GM10847 (cell line): ENCODE data around the gene SYT6.

Experiments used
- POLR2A ChIP-seq: IDR thresholded peaks from 2 replicates; pipeline ENCODE4 v1.6.1; 2011; ENCODE audit not compliant: insufficient read length; ENCODE audit errors: extremely low read depth

The SYT6 gene

DNA sequence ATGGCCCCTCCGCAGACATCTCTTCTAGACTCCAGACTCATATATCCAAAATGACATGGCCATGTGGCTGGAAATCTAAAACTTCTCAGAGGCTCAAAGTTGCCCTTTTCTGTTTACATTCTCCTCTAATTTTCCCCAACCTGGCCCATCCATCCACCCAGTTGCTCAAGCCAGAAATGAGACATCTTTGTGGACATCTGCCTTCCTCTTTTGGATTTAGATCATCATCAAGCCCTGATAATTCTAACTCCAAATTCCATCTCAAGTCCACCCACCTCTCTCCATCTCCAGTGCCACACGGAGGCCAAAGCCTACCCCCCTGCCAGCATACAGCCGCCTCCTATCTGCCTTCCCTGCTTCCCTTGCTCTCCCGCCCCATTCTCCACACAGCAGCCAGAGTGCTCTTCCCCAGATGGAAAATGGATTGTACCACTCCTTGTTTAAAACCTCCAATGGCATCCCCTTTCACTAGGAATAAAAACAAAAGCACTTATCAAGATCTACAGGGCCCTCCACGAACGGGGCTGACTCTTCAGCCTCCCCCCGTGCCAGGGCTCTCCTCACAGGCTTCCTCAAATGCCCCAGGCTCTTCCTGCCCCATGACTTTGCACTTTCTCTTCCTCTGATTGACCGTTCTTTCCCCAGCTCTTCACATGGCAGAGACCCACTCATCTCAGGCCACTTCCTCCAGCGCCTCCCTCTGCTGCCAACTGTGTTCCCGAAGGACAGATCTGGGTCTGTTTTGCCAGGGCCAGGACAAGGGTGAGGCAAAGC lies 40.1 kb downstream of the SYT6 start:
- no peak for TF ChIP-seq POLR2A

DNA sequence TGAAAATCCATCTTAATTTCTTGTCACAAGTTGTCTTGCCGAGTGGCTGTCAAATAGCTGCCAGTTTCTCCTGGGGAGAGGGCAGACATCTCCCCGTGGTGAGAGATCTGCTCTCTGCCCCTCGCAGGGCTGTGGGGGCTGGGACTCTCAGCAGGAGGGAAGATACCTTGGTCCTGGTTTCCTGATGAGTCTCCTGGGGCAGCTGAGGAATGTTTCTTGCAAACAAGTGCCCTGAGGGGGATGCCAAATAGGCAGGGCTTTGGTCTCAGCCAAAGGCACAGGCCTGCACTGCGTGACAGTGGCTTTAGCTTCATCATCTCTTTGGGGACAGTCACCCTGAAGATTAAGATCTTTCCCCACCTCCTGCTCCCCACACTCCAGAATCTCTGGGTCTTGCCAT lies 40.9 kb downstream of the SYT6 start:
- no peak for TF ChIP-seq POLR2A

DNA sequence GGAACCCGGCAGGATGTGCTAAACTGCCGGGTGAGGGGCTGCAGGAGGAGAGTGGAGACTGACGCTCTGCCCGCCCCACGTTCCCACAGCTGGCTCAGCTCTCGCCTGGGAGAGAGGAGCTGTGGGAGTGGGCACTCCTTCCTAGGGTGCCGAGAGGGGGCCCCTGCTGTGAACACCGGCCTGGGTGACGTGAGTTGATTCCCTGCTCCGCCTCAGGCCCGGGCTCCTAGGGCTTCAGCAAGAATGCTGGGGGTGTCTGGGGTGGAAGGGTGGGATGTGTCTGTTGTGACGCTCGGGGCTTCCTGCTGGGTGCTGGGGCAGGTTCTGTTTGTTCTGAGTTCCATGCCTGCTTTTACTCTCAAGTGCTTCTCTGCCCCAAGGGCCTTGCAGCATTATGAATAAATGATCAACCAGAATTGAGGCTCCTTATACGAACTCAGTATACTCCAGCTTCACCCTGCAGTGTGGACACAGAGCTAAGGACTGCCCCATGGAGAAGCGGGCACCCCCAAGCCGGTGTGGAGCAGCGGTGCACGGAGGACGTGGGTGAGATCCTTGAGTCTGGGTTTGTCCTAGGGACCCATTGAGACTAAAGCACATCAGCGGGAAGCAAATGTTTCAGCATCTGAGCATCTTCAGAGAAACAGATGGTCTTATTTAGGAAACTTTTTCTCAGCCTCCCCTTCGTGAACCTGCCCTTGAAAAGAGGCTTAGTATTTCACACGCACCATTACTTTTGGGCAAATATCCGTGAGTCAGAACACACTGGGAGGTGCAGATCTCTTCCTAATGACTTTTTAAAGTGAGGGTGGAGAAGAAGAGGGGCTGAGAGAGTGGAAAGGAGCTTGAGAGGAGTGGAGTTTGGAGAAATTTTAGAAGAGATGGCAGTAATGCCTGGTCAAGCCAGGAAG lies 41.7 kb downstream of the SYT6 start:
- TF ChIP-seq POLR2A, result no peak

DNA sequence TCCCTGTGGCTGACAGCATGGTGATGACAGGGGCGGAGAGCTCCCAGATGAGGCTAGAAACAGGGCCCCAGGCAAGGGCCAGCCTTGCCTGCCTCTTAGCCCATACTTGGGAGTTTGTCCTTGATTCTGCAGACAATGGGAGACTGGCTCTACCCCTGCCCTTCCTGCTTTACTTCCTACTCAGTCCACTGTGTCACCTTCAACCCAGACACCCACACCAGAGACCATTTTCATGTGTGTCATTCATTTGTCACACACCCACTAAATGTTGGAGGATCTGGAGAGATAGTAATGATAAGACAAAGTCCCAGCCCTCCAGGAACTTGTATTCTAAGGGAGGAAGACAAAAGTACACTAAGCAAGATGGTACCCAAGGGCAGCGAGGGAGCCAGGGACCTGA lies 43.7 kb downstream of the SYT6 start:
- TF ChIP-seq POLR2A, result no peak

DNA sequence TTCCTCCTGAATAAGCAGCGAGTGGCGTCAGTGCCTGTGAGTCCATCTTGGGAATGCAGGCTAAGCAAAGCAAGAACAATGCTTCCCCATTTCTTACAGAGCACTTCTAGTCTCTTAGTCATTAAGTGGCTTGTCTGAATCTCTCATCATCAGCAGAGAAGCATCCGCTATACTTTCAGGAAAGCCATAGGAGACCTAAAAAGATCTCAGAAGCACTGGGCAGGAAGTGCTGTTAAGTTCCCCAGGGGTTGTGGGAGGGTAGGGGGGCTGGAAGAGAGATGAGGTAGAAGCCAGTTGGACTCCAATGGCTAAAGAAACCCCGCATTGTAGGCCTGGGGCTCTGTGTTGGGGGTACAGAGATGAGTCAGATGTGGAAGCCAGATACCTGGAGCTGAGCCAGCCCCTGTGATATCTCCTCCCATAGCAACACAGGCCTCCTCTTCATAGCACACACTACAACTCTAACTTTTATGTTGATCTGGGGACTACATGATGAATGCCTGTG lies 44.9 kb downstream of the SYT6 start:
- no peak for TF ChIP-seq POLR2A

DNA sequence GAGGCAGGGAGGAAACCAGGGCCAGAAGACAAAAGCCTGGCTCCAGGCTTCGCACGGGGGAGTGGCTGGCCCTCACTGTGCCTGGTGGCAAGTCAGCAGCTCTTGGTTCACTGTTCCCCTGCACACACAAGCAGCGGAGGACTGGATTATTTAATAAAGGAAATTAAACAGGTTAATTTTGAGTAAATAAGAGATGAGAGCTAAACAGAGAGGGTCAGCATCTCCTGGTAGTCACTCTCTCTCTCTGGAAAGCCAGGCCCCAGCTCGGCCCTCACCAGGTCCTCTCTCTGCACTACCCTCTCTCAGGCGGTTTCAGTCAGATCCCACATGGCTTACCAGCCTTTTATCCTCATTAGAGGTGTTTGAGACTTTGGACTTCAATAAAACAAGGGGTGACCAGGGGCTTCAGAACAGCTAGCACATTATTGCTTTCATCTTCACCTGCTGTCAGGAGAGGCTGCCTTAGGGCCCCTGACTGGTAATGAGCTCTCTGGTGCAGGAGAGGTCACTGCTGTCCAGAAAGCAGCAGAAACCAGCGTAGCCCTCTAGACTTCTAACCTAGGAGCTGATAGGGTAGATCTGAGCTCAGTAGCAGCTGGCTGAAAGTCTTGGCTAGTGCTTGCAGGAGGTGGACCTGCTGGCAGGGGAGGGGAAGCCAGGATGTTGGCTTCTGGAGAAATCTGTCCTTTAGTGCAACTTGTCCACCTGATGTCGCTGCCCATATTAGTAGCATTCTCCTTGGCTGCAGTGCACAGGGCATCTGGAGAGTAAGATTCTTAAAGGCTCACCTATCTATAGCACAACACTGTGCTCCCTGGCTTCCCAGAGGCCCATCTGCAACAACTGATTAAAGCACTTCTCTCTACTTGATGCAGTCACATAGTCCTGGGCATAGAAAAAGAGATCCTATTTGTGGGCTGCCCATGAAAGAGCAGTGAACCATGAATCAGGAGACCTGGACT lies 45.9 kb downstream of the SYT6 start:
- TF ChIP-seq POLR2A, result no peak

DNA sequence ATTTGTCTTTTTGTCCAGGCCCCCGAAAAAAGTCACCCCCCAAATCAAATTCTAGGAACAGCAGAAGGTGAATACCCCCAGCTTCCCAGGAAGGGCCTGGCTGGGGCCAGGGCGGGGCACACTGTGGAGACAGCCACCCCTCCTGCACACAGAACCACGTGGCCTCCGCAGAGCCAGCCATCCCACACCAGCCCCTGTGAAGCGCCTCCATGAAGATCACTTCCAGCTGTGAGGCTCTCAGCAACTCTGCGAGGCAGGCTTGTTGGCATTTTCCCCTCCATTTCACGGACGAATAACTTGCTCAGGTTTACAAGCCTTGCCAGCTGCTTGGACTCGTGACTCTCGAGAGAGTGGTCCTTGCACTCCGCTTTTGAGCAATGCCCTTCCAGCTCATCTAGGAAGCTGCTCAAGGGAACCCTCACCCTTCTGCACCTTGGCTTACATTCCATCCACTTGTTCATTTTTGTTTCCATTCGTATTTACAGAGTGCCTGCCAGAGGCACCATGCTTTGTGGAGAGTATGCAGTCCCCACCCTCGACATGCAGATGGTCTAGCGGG lies 48.2 kb downstream of the SYT6 start:
- TF ChIP-seq POLR2A, result no peak

DNA sequence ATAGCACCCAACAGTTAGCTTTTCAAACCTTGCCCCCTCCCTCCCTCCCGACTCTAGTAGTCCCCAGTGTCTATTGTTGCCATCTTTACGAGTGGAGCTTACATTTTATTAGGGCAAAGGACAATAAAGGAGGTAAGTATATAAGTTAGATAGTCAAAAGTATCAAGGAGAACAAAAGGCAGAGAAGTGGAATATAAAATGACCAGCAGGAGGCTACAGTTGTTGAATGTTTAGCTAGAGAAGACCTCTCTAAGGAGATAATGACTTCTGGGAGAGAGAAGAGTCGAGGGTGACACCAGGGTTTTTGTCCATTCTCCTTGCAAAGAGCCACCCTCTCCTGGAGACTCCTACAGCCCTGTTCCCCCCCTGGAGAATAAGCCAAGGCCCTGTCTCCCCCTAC lies 48.7 kb downstream of the SYT6 start:
- no peak for TF ChIP-seq POLR2A

DNA sequence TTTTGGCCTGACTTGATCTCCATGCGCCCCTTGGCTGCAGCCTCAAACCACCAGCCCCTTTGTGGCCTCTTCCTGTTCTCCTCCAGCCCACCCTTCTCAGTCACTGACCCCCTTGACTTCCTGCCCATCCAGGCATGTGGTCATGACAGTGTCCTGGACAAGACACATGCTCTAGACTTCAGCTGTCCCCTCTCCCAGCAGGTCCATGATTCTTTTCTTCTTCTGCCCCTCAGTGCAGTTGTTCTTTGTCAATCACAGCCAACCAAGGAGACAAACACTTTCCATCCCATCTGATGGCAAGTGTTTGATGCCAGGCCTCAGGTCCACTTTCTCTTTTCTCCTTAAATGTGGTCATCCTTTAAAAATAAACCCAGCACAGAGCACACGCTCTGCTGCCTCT lies 49.7 kb downstream of the SYT6 start:
- no peak for TF ChIP-seq POLR2A

DNA sequence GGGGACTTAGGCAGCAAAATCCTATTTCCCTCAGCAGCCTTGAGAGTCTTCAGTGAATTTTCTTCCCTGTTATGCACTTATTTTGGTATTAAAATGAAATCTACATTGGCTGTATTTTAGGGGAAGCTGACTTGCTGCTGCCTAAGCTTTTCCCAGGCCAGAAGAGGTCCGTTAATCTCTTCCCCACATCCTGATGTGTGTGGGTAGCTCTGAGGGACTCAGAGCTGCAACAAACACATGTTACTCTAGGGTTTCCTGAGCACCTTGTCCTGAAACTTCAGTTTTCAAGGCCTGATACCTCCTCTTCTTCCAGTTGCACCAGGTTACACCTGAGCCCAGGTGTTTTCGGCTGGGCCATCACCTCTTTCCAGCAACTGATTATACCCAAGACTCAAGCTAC lies 51.5 kb downstream of the SYT6 start:
- no peak for TF ChIP-seq POLR2A

DNA sequence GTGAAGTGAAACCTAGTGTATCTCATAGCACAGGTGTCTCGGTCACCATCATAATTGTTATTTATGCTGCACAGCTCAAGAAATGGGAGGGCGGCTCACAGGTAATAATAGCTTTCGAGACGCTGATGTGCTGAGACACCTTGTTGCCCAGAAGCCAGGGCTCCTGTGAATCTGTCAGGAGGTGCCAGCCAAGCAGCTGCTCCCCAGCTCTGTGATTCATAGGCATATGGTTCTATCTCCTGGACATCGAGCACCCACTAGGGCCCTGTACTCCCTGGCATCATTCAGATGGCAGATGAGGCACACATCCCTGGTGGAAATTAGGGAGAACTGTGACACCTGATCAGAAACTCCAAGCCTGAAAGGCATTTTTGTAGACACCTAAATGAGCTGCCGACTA lies 53.5 kb downstream of the SYT6 start:
- TF ChIP-seq POLR2A, result no peak

DNA sequence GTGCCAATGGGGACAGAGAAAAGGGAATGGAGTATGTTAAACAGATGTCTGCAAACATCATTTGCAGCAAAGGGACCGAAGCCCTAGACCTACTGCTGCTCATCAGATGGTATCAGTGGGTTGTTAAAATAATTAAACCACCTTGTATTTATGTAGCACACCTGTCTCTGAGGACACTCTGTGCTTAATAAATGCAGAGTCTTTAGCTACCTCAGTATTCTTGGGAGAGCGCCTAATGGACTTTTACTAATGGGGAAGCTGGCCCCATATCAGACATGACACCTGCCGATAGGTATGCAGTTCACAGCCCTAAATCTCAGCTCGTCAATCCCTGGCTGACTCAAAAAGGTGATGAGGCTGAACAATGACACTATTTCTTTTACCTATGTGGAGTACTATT lies 54.4 kb downstream of the SYT6 start:
- TF ChIP-seq POLR2A, result no peak

DNA sequence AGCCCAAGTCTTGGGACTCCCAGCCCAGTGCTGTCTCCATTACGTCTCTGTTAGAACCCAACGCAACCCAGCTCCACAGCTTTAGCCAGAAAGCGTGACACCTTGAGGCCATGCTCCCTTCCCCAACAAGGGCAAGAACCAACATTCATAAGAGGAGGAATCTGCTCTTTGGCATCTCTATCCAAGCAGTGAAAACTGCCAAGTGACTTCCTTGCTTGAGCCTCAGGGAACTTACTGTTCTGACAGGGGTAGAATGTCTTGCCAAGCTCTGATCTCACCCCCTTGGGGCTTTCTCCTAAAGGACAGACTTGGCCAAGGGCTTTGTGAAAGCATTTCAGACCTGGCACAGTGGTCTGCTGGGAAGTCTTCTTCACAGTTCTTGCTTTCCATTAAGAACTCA lies 56.6 kb downstream of the SYT6 start:
- TF ChIP-seq POLR2A, result no peak

DNA sequence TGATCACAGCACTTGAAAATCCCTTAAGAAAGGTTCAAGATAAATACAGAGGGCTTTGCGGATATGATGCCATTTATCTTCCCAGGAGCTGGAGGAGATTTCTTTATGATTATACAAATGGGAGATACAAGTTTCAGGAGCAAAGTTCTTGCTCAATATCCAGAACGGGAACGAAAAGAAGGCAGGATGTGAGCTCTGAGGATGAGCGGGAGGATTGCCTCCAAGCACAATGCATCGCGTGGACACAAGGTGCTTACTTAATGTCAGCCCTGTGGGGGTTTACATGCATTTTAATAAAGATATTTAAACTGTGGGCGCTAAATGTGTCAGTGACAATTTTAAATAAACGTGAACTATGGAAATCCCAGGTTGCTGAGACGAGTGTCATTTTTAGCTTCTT lies 59.0 kb downstream of the SYT6 start:
- no peak for TF ChIP-seq POLR2A

DNA sequence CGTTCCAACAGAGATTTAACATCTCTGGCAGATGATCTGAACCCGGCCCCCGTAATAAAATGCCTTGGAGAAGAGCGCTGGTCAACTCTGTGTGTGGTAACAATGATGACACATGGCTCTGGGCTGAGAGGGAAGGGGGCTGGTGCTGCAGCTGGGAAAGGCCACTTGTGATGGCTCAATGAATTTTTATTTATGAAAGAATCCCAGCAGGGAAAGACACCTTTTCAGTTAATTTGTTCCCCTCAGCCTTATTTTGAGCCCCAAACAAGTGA lies 59.4 kb downstream of the SYT6 start:
- TF ChIP-seq POLR2A, result no peak
